Measurements from ENCODE around the gene CTNNBIP1. TPM values are rescaled to one million over a fixed set of nuclear protein-coding genes. Genes with fewer than 3 reads are reported as not detected.
A peak's percentile ranks its signal among the peaks of the same experiment; 100 is the strongest.

Gene CTNNBIP1
- total RNA-seq, 1 donor from 2014 or later, result 106 TPM

- H3K27me3 Mint-ChIP-seq (ENCODE audit: unreplicated experiment), result peaks cover 2% of the 10 kb centered on the region
- no peaks in the 10 kb centered on the region for H3K9me3 Mint-ChIP-seq (ENCODE audit: unreplicated experiment)
- H3K4me1 Mint-ChIP-seq (ENCODE audit: unreplicated experiment), result peaks cover 9% of the 10 kb centered on the region
- H3K27ac Mint-ChIP-seq (ENCODE audit: unreplicated experiment), result peak overlapping the region; percentile 98
- H3K4me3 Mint-ChIP-seq (ENCODE audit: unreplicated experiment), result peak overlapping the region; percentile 99
- DNase-seq (ENCODE audit: low spot score), result peak; percentile 18
- no peaks in the 10 kb centered on the region for H3K36me3 Mint-ChIP-seq (ENCODE audit: low read depth, unreplicated experiment)
- TF ChIP-seq, protein P1, sequence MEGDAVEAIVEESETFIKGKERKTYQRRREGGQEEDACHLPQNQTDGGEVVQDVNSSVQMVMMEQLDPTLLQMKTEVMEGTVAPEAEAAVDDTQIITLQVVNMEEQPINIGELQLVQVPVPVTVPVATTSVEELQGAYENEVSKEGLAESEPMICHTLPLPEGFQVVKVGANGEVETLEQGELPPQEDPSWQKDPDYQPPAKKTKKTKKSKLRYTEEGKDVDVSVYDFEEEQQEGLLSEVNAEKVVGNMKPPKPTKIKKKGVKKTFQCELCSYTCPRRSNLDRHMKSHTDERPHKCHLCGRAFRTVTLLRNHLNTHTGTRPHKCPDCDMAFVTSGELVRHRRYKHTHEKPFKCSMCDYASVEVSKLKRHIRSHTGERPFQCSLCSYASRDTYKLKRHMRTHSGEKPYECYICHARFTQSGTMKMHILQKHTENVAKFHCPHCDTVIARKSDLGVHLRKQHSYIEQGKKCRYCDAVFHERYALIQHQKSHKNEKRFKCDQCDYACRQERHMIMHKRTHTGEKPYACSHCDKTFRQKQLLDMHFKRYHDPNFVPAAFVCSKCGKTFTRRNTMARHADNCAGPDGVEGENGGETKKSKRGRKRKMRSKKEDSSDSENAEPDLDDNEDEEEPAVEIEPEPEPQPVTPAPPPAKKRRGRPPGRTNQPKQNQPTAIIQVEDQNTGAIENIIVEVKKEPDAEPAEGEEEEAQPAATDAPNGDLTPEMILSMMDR (IDR thresholded peaks at IDR 0.05; ENCODE audit: unreplicated experiment), result peak; percentile 61
Measured at GRCh38 chr1:9942399-9942938, 32.4 kb upstream of the CTNNBIP1 start.

DNA sequence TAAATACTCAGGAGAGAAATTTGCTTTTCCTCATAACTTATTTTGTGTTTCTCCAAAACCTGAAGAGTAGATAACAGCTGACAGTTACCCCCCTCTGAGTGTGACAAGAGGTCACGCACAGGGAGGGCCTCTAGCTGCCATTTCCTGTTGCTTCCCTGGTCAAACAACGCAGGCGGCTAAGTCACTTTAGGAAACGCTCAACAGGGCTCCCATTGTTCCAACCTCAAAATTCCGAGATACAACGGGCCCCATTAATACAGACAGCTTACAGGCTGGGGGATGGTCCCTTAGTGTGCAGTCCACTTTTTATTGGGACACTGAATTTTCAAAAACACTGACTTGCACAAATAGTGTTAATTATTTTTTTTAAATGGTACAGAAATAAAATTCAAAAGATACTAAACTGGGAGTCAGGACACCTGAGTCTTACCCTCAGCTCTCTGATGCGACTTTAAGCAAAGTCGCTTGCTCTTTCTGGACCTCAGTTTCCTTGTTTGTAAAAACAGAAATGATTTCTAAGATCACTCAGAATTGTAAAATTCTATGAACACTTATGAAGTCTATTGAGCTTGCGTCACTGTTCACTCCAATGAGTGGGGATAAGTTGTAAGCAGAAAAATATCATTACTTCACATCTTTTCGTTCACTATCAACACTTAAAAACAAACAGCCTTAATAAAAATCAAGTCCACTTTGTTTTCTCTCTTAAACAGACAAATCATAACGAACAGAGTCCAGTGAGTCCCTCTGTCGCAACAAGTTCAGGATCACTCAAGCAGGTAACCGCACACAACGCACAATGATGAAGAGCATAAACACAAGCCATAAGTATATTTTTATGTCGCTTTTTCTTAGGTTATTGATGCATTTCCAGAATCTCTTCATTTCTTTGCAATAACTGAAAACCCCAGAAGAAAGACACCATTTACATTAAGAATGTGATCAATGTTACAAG is 19.6 kb upstream of the CTNNBIP1 start:
- H3K4me3 Mint-ChIP-seq (ENCODE audit: unreplicated experiment), result no peak overlapping the region
- DNase-seq (ENCODE audit: low spot score), result peak; percentile 32
- H3K9me3 Mint-ChIP-seq (ENCODE audit: unreplicated experiment), result no peaks in the 10 kb centered on the region
- H3K27me3 Mint-ChIP-seq (ENCODE audit: unreplicated experiment), result no peaks in the 10 kb centered on the region
- peaks cover 13% of the 10 kb centered on the region for H3K4me1 Mint-ChIP-seq (ENCODE audit: unreplicated experiment)
- TF ChIP-seq, protein P1 (IDR thresholded peaks at IDR 0.05; ENCODE audit: unreplicated experiment), result no peak
- peaks cover 9% of the 10 kb centered on the region for H3K36me3 Mint-ChIP-seq (ENCODE audit: low read depth, unreplicated experiment)
- peak overlapping the region; percentile 93 for H3K27ac Mint-ChIP-seq (ENCODE audit: unreplicated experiment)

DNA sequence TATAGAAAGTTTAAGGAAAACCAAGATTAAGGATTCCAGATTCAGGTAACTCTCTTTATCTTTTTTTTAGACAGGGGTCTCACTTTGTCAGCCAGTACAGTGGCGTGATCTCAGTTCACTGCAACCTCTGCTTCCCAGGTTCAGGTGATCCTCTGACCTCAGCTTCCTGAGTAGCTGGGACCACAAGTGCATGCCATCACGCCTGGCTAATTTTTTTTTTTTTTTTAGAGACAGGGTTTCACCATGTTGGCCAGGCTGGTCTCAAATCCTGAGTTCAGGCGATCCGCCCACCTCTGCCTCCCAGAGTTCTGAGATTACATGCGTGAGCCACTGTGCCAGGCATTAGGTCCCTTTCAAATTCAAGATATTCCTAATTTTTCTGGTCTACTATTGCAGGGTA is 17.2 kb upstream of the CTNNBIP1 start:
- H3K27ac Mint-ChIP-seq (ENCODE audit: unreplicated experiment), result no peak overlapping the region
- peaks cover 4% of the 10 kb centered on the region for H3K36me3 Mint-ChIP-seq (ENCODE audit: low read depth, unreplicated experiment)

GRCh38 chr1:9922342-9922741 is 12.3 kb upstream of the CTNNBIP1 start:
- H3K36me3 Mint-ChIP-seq (ENCODE audit: low read depth, unreplicated experiment), result no peaks in the 10 kb centered on the region
- no peak overlapping the region for H3K4me3 Mint-ChIP-seq (ENCODE audit: unreplicated experiment)
- no peaks in the 10 kb centered on the region for H3K4me1 Mint-ChIP-seq (ENCODE audit: unreplicated experiment)
- no peaks in the 10 kb centered on the region for H3K9me3 Mint-ChIP-seq (ENCODE audit: unreplicated experiment)
- DNase-seq (ENCODE audit: low spot score), result no peak
- TF ChIP-seq, protein P1 (IDR thresholded peaks at IDR 0.05; ENCODE audit: unreplicated experiment), result no peak
- H3K27me3 Mint-ChIP-seq (ENCODE audit: unreplicated experiment), result no peaks in the 10 kb centered on the region
- H3K27ac Mint-ChIP-seq (ENCODE audit: unreplicated experiment), result no peak overlapping the region

More for the DNA sequence above, 17.2 kb upstream of the CTNNBIP1 start:
- Mint-ChIP-seq H3K27me3 (ENCODE audit: unreplicated experiment) (no peaks in the 10 kb centered on the region), H3K4me1 (ENCODE audit: unreplicated experiment) (peaks cover 13% of the 10 kb centered on the region), H3K4me3 (ENCODE audit: unreplicated experiment) (no peak overlapping the region), H3K9me3 (ENCODE audit: unreplicated experiment) (no peaks in the 10 kb centered on the region)
- TF ChIP-seq, protein P1 (IDR thresholded peaks at IDR 0.05; ENCODE audit: unreplicated experiment), result no peak
- no peak for DNase-seq (ENCODE audit: low spot score)

- Mint-ChIP-seq H3K27ac (ENCODE audit: unreplicated experiment) (no peak overlapping the region), H3K27me3 (ENCODE audit: unreplicated experiment) (no peaks in the 10 kb centered on the region), H3K9me3 (ENCODE audit: unreplicated experiment) (no peaks in the 10 kb centered on the region), H3K4me1 (ENCODE audit: unreplicated experiment) (no peaks in the 10 kb centered on the region), H3K36me3 (ENCODE audit: low read depth, unreplicated experiment) (no peaks in the 10 kb centered on the region), H3K4me3 (ENCODE audit: unreplicated experiment) (no peak overlapping the region)
- TF ChIP-seq, protein P1 (IDR thresholded peaks at IDR 0.05; ENCODE audit: unreplicated experiment), result no peak
- no peak for DNase-seq (ENCODE audit: low spot score)
Measured at GRCh38 chr1:9920606-9921005, 10.5 kb upstream of the CTNNBIP1 start.
